SH-SY5Y (cell line): ENCODE results near the gene MYO1D.

Experiments
- GATA2 ChIP-seq: IDR thresholded peaks from 2 replicates; pipeline ENCODE4 v1.6.1; 2011; ENCODE audit warnings: mild to moderate bottlenecking, low read depth, low read length
- GATA3 ChIP-seq: IDR thresholded peaks from 2 replicates; pipeline ENCODE4 v1.6.1; 2011; ENCODE audit warnings: low read depth, mild to moderate bottlenecking, low read length, moderate library complexity

- no peak for TF ChIP-seq GATA2
- no peak for TF ChIP-seq GATA3
Measured at GRCh38 chr17:32739722-32740121, 137.2 kb downstream of the MYO1D start.
